Loucy (cell line): ENCODE results near the gene SEMA6A.

Experiments
- H2AFZ ChIP-seq: fragments of 200-600 bp; sonication (generic); 2 replicates; pipeline ENCODE4 v1.6.0; 2016; ENCODE audit warnings: antibody characterized with exemption, mild to moderate bottlenecking, low read length, moderate library complexity
- H3F3A ChIP-seq: fragments of 200-600 bp; 2 replicates; pipeline ENCODE4 v1.6.0; 2016; ENCODE audit warnings: antibody characterized with exemption, low read depth, mild to moderate bottlenecking
- H3K27me3 ChIP-seq: fragments of 200-600 bp; sonication (generic); 2 replicates; pipeline ENCODE4 v1.6.1; 2014; ENCODE audit warnings: low read length, mild to moderate bottlenecking; ENCODE audit not compliant: insufficient read depth, poor library complexity, severe bottlenecking
- H3K36me3 ChIP-seq: fragments of 200-600 bp; sonication (generic); 2 replicates; pipeline ENCODE4 v1.6.1; 2016; ENCODE audit warnings: low read length; ENCODE audit not compliant: insufficient read depth
- H3K4me1 ChIP-seq: fragments of 200-600 bp; sonication (generic); 2 replicates; pipeline ENCODE4 v1.5.1; 2014; ENCODE audit warnings: low read length, mild to moderate bottlenecking; ENCODE audit not compliant: insufficient read depth, poor library complexity, severe bottlenecking
- H3K4me2 ChIP-seq: fragments of 200-600 bp; sonication (generic); 2 replicates; pipeline ENCODE4 v1.6.0; 2014; ENCODE audit warnings: antibody characterized with exemption, low read length, low read depth, mild to moderate bottlenecking; ENCODE audit not compliant: poor library complexity, severe bottlenecking
- H3K4me3 ChIP-seq: fragments of 200-600 bp; sonication (generic); 2 replicates; pipeline ENCODE4 v1.5.1; 2014; ENCODE audit warnings: low read length, mild to moderate bottlenecking, mixed read lengths; ENCODE audit not compliant: poor library complexity, severe bottlenecking
- H3K79me2 ChIP-seq: fragments of 200-600 bp; sonication (generic); 2 replicates; pipeline ENCODE4 v1.6.1; 2014; ENCODE audit warnings: low read length; ENCODE audit not compliant: insufficient read depth
- H3K9ac ChIP-seq: fragments of 200-600 bp; sonication (generic); 2 replicates; pipeline ENCODE4 v1.6.0; 2014; ENCODE audit warnings: mild to moderate bottlenecking, low read depth, low read length, moderate library complexity; ENCODE audit not compliant: poor library complexity, severe bottlenecking
- H3K9me2 ChIP-seq: fragments of 200-600 bp; sonication (generic); replicated peaks from 2 replicates; pipeline ENCODE4 v1.6.1; 2016; ENCODE audit warnings: low read depth, low read length, mixed read lengths
- H3K9me3 ChIP-seq: fragments of 200-600 bp; sonication (generic); 2 replicates; pipeline ENCODE4 v1.6.1; 2014; ENCODE audit warnings: mild to moderate bottlenecking, antibody characterized with exemption, low read length, low read depth; ENCODE audit not compliant: insufficient read depth
- H4K20me1 ChIP-seq: fragments of 200-600 bp; sonication (generic); 2 replicates; pipeline ENCODE4 v1.6.0; 2014; ENCODE audit warnings: antibody characterized with exemption, low read length, mild to moderate bottlenecking; ENCODE audit not compliant: insufficient read depth, poor library complexity, severe bottlenecking
- CTCF ChIP-seq: fragments of 200-600 bp; sonication (generic); conservative IDR thresholded peaks from 2 replicates; pipeline ENCODE4 v1.5.1; 2014; ENCODE audit warnings: mild to moderate bottlenecking, antibody characterized with exemption, low read length
- EZH2phosphoT487 ChIP-seq: fragments of 200-600 bp; IDR thresholded peaks from 2 replicates; pipeline ENCODE4 v1.6.1; 2018; ENCODE audit warnings: antibody characterized with exemption, mild to moderate bottlenecking, moderate library complexity, borderline replicate concordance

The SEMA6A gene

GRCh38 chr5:116440457-116441001 is 134.1 kb downstream of the SEMA6A start:
- Histone ChIP-seq H3K4me2 (no peak overlapping the region), H3K9me3 (no peaks in the 10 kb centered on the region), H3K79me2 (no peaks in the 10 kb centered on the region), H3K4me3 (no peak overlapping the region), H3K9ac (no peak overlapping the region), H3K27me3 (no peaks in the 10 kb centered on the region), H3K36me3 (no peaks in the 10 kb centered on the region), H3K9me2 (no peaks in the 10 kb centered on the region), H2AFZ (no peak overlapping the region), H3F3A (no peaks in the 10 kb centered on the region), H3K4me1 (no peaks in the 10 kb centered on the region), H4K20me1 (no peaks in the 10 kb centered on the region)
- TF ChIP-seq CTCF: no peak
- no peak for TF ChIP-seq EZH2phosphoT487

- Histone ChIP-seq H3K9me3 (no peaks in the 10 kb centered on the region), H3K4me3 (no peak overlapping the region), H3K36me3 (no peaks in the 10 kb centered on the region), H3K4me1 (no peaks in the 10 kb centered on the region), H3K9ac (no peak overlapping the region), H2AFZ (no peak overlapping the region), H3K27me3 (no peaks in the 10 kb centered on the region), H4K20me1 (no peaks in the 10 kb centered on the region), H3K79me2 (no peaks in the 10 kb centered on the region), H3K4me2 (no peak overlapping the region), H3K9me2 (no peaks in the 10 kb centered on the region), H3F3A (no peaks in the 10 kb centered on the region)
- TF ChIP-seq EZH2phosphoT487 (no peak), CTCF (no peak)
These were observed 134.7 kb downstream of the SEMA6A start for GRCh38 chr5:116439905-116440304.

- no peaks in the 10 kb centered on the region for H4K20me1 ChIP-seq
- TF ChIP-seq CTCF (no peak), EZH2phosphoT487 (no peak)
- no peaks in the 10 kb centered on the region for H3F3A ChIP-seq
- H3K9me3 ChIP-seq: no peaks in the 10 kb centered on the region
- no peak overlapping the region for H3K9ac ChIP-seq
- no peak overlapping the region for H3K4me2 ChIP-seq
- no peaks in the 10 kb centered on the region for H3K27me3 ChIP-seq
- H2AFZ ChIP-seq: no peak overlapping the region
- H3K36me3 ChIP-seq: no peaks in the 10 kb centered on the region
- no peak overlapping the region for H3K4me3 ChIP-seq
- H3K9me2 ChIP-seq: no peaks in the 10 kb centered on the region
- no peaks in the 10 kb centered on the region for H3K79me2 ChIP-seq
- no peaks in the 10 kb centered on the region for H3K4me1 ChIP-seq
These were observed 135.6 kb downstream of the SEMA6A start for GRCh38 chr5:116438979-116439554.
